ENCODE results near the gene OST4.
A peak's percentile ranks its signal among the peaks of the same experiment; 100 is the strongest.

DNA sequence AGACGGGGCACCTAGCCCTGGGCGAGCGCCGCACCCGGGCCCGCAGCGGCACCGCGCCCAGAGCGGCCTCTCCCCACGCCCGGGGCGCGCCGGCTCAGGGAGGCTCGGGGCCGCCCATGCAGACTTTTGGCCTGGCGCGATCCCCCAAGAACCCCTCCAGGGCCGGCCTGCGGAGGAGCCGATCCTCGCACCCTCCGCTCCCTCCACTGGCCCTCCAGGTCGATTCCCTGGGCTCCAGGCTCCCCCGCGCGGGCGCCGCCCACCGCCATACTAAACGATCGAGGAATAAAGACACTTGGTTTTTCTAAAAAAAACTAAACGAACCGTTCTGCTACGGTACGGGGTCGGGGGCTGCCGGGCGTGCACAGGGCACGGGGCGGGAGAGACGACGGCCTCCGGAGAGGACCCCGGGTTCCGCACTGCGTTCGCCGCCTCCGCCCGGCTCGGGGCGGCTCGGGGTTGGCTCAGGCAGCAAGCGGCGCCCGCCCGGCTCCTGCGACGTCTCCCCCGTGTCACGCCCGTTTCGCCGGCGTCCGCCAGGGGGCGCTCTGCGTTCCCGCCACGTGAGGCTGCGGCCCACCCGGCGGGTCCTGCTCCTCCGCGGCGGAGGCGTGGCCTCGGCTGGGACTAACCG, 14.8 kb upstream of the OST4 start:
- TF ChIP-seq EZH2 (IDR thresholded peaks at IDR 0.05; ENCODE audit: low read depth): no peak
- peak; percentile 76 for TF ChIP-seq CTCF (conservative IDR thresholded peaks at IDR 0.05)

Measured in PC-9 (cell line).